IMR-90 (cell line): ENCODE data around the gene TES. TPM values are rescaled to one million over a fixed set of nuclear protein-coding genes. Genes with fewer than 3 reads are reported as not detected.

Experiments used
- ATAC-seq: fragments of 200-7000 bp; cut with Tn5 transposase; 2 replicates; pipeline ENCODE4 v1.9.1; 2020; ENCODE audit warnings: low read depth, mild to moderate bottlenecking, moderate library complexity
- BruUV-seq: library from RNA; stranded (reverse); fragments of 400-500 nt; replicated peaks from 2 replicates; lab custom pipeline; 2021; lab: Mats Ljungman, UMichigan
- CTCF ChIA-PET: fragments of 300-600 bp; formaldehyde crosslinking; extraction: SDS; loops from one replicate; lab custom pipeline; 2021; ENCODE audit warnings: antibody characterized with exemption; lab: Yijun Ruan, JAX
- POLR2A ChIA-PET: fragments of 300-600 bp; sonication (Branson Sonifier 250); formaldehyde crosslinking; loops from one replicate; lab custom pipeline; 2022; ENCODE audit warnings: antibody characterized with exemption; ENCODE audit not compliant: unreplicated experiment; lab: Charles Lee
- DNase-seq: peaks from one replicate; pipeline ENCODE4 v3.0.0; 2013
- H2AFZ ChIP-seq: replicated peaks from 2 replicates; pipeline ENCODE3; 2013; ENCODE audit warnings: low read length, mild to moderate bottlenecking; ENCODE audit not compliant: poor library complexity
- H2AK5ac ChIP-seq: 2 replicates; pipeline ENCODE4 v1.6.1; 2013; ENCODE audit warnings: low read depth, low read length, inconsistent platforms
- H2AK9ac ChIP-seq: replicated peaks from 2 replicates; pipeline ENCODE3; 2013; ENCODE audit warnings: mild to moderate bottlenecking, low read depth, low read length, moderate library complexity; ENCODE audit not compliant: poor library complexity
- H2BK120ac ChIP-seq: 2 replicates; pipeline ENCODE4 v1.6.1; 2013; ENCODE audit warnings: low read depth, low read length, inconsistent platforms
- H2BK15ac ChIP-seq: 3 replicates; pipeline ENCODE4 v1.6.1; 2013; ENCODE audit warnings: low read depth, low read length, inconsistent platforms
- H2BK20ac ChIP-seq: 2 replicates; pipeline ENCODE4 v1.6.1; 2013; ENCODE audit warnings: low read depth, mild to moderate bottlenecking, inconsistent platforms, low read length, moderate library complexity
- H2BK5ac ChIP-seq: 2 replicates; pipeline ENCODE4 v1.6.1; 2013; ENCODE audit warnings: mild to moderate bottlenecking, low read depth, low read length, inconsistent platforms; ENCODE audit not compliant: poor library complexity, severe bottlenecking
- H3K14ac ChIP-seq: replicated peaks from 2 replicates; pipeline ENCODE4 v1.6.1; 2013; ENCODE audit warnings: low read depth, low read length, inconsistent platforms
- H3K18ac ChIP-seq: 2 replicates; pipeline ENCODE4 v1.6.1; 2013; ENCODE audit warnings: low read depth, low read length, control low read depth
- H3K23ac ChIP-seq: 2 replicates; pipeline ENCODE4 v1.6.1; 2013; ENCODE audit warnings: low read depth, low read length, inconsistent platforms
- H3K27ac ChIP-seq: 2 replicates; pipeline ENCODE4 v1.5.1; 2013; ENCODE audit warnings: mild to moderate bottlenecking, control low read depth, low read length; ENCODE audit not compliant: insufficient read depth
- H3K27me3 ChIP-seq: 2 replicates; pipeline ENCODE4 v1.6.1; 2013; ENCODE audit warnings: low read length; ENCODE audit not compliant: control insufficient read depth, insufficient read depth
- H3K36me3 ChIP-seq: 2 replicates; pipeline ENCODE4 v1.6.1; 2013; ENCODE audit warnings: low read length, mixed read lengths; ENCODE audit not compliant: control insufficient read depth, insufficient read depth
- H3K4ac ChIP-seq: 2 replicates; pipeline ENCODE4 v1.6.1; 2013; ENCODE audit warnings: low read depth, low read length, inconsistent platforms
- H3K4me1 ChIP-seq: 2 replicates; pipeline ENCODE4 v1.6.1; 2013; ENCODE audit warnings: low read length, mixed read lengths; ENCODE audit not compliant: control insufficient read depth, insufficient read depth
- H3K4me2 ChIP-seq: 2 replicates; pipeline ENCODE4 v1.6.1; 2013; ENCODE audit warnings: low read depth, mild to moderate bottlenecking, control low read depth, low read length, moderate library complexity
- H3K4me3 ChIP-seq: 2 replicates; pipeline ENCODE4 v1.5.1; 2013; ENCODE audit warnings: low read depth, mild to moderate bottlenecking, control low read depth, low read length, moderate library complexity; ENCODE audit not compliant: insufficient read depth
- H3K56ac ChIP-seq: 2 replicates; pipeline ENCODE4 v1.6.1; 2013; ENCODE audit warnings: low read length, inconsistent platforms; ENCODE audit not compliant: insufficient read depth; ENCODE audit errors: extremely low read depth
- H3K79me1 ChIP-seq, 2 experiments: 2 replicates each; pipeline ENCODE4 v1.6.1; 2013; ENCODE audit warnings: low read length in 2 of 2, inconsistent platforms in 1 of 2, low read depth in 1 of 2
- H3K9ac ChIP-seq: 2 replicates; pipeline ENCODE4 v1.6.1; 2013; ENCODE audit warnings: low read depth, low read length, control low read depth
- H3K9me1 ChIP-seq: 2 replicates; pipeline ENCODE4 v1.6.1; 2013; ENCODE audit warnings: low read length, inconsistent platforms; ENCODE audit not compliant: insufficient read depth
- H3K9me3 ChIP-seq: 2 replicates; pipeline ENCODE4 v1.6.1; 2013; ENCODE audit warnings: low read length; ENCODE audit not compliant: control insufficient read depth, insufficient read depth
- H4K20me1 ChIP-seq: 2 replicates; pipeline ENCODE4 v1.6.1; 2013; ENCODE audit warnings: low read length, inconsistent platforms; ENCODE audit not compliant: insufficient read depth
- H4K5ac ChIP-seq: 2 replicates; pipeline ENCODE4 v1.6.1; 2013; ENCODE audit warnings: mild to moderate bottlenecking, low read depth, low read length, control low read depth
- H4K8ac ChIP-seq, 2 experiments: 2 replicates each; pipeline ENCODE4 v1.6.1; 2013; ENCODE audit warnings: low read depth in 2 of 2, low read length in 2 of 2, control low read depth in 1 of 2, inconsistent platforms in 1 of 2
- H4K91ac ChIP-seq: 2 replicates; pipeline ENCODE4 v1.6.1; 2013; ENCODE audit warnings: low read depth, low read length, inconsistent platforms; ENCODE audit not compliant: insufficient read depth
- CTCF ChIP-seq: conservative IDR thresholded peaks from 2 replicates; pipeline ENCODE4 v1.5.1; 2012; ENCODE audit warnings: mild to moderate bottlenecking, low read depth, low read length, improper control_type of control experiment
- MAFK ChIP-seq: IDR thresholded peaks from 2 replicates; pipeline ENCODE4 v1.6.1; 2012; ENCODE audit warnings: low read depth, low read length, improper control_type of control experiment
- MXI1 ChIP-seq: IDR thresholded peaks from 2 replicates; pipeline ENCODE4 v1.6.1; 2012; ENCODE audit warnings: low read depth, mild to moderate bottlenecking, low read length, moderate library complexity, borderline replicate concordance
- WGBS, 2 experiments: methylation state at CpG; one replicate each; pipeline versions ENCODE4 v1.1.5 to v1.1.7; 2013; ENCODE audit warnings: missing lambda C conversion rate in 2 of 2; ENCODE audit not compliant: insufficient read length in 1 of 2; ENCODE audit errors: extremely low coverage in 2 of 2; 5-methylcytosine and 5-hydroxymethylcytosine counted together
- dilution Hi-C: fragments of 300-500 bp; cut with HindIII; formaldehyde crosslinking; loops from one replicate; pipeline ENCODE4 v1.14.3; 2018; ENCODE audit warnings: low sequenced_read_pairs; ENCODE audit not compliant: unreplicated experiment
- in situ Hi-C: fragments of 300-500 bp; cut with MboI; formaldehyde crosslinking; loops from 3 replicates; pipeline ENCODE4 v1.14.3; 2019; ENCODE audit warnings: low sequenced_read_pairs, inconsistent platforms, mixed read lengths
- intact Hi-C: fragments of 100-400 bp; cut with micrococcal nuclease; formaldehyde crosslinking; loops from 2 replicates; pipeline ENCODE4 v1.10.0; 2022
- polyA plus RNA-seq, 3 experiments: library from polyadenylated mRNA; depleted of rRNA; stranded (reverse); fragments of >200 nt; gene quantifications; 2 replicates each; pipeline ENCODE4 v1.2.3, GENCODE V29; 2012; ENCODE audit warnings: low replicate concordance in 1 of 3
- total RNA-seq: library from RNA; depleted of rRNA; stranded (reverse); fragments of >200 nt; gene quantifications from 2 replicates; pipeline ENCODE4 v1.2.3, GENCODE V29; 2012

TES gene
- total and polyA plus RNA-seq, 2 of the 4 experiments (the other 2 are of a cell fraction), result 54.0 to 83.3 TPM

- Histone ChIP-seq H2BK5ac (no peak overlapping the region), H3K56ac (no peak overlapping the region), H4K5ac (no peak overlapping the region), H3K4me3 (no peak overlapping the region), H3K14ac (no peak overlapping the region), H2AFZ (no peak overlapping the region), H4K8ac (no peak overlapping the region; a peak in 1 of 4 replicates), H3K23ac (no peak overlapping the region), H3K27me3 (no peaks in the 10 kb centered on the region), H3K79me1 (peaks cover 40 to 57% of the 10 kb centered on the region in 2 experiments), H4K20me1 (peaks cover 16% of the 10 kb centered on the region; the same call in 1 of the 2 replicates), H3K4me1 (peaks cover 4% of the 10 kb centered on the region), H3K9ac (no peak overlapping the region), H2BK15ac (no peak overlapping the region), H3K27ac (no peak overlapping the region), H2AK5ac (no peak overlapping the region), H2AK9ac (no peak overlapping the region), H3K4me2 (no peak overlapping the region), H3K18ac (no peak overlapping the region), H3K9me3 (no peaks in the 10 kb centered on the region), H3K4ac (no peak overlapping the region), H2BK120ac (no peak overlapping the region), H4K91ac (no peak overlapping the region), H2BK20ac (no peak overlapping the region), H3K36me3 (no peaks in the 10 kb centered on the region), H3K9me1 (0 out of 2 replicates have a peak, but pooled peaks cover 7% of the 10 kb centered on the region)
- TF ChIP-seq MAFK (no peak), MXI1 (no peak), CTCF (no peak)
- no CpG with 5 or more reads among the region's 4 CpGs for WGBS, 2 experiments
- dilution Hi-C loops, result no loop called here
- BruUV-seq, result no TSS peak
- in situ Hi-C loops, result no loop called here
- CTCF ChIA-PET, result interaction anchor here (0.9 to 1.3 kb wide), 2 partner anchors 40 to 81 kb away, joined by 3 read pairs; no protein-coding TSS in a partner anchor
- intact Hi-C loops, result no loop called here
- POLR2A ChIA-PET, result no interaction called here
- ATAC-seq, result no peak
- DNase-seq, result no peak
These were observed 9.5 kb downstream of the TES start for GRCh38 chr7:116219834-116220233.
